AG09319 (cell line): Measurements from ENCODE around the gene SLC29A4.

Experiments used
- DNase-seq: peaks from one replicate; pipeline ENCODE4 v3.0.0-alpha.2; 2010; ENCODE audit warnings: low read depth; ENCODE audit errors: extremely low read depth
- TF ChIP-seq, protein P1 (sequence below): IDR thresholded peaks from 2 replicates; pipeline ENCODE4 v1.5.1; 2011; ENCODE audit warnings: low read depth, mild to moderate bottlenecking, inconsistent platforms, low read length, moderate library complexity

SLC29A4 gene

DNA sequence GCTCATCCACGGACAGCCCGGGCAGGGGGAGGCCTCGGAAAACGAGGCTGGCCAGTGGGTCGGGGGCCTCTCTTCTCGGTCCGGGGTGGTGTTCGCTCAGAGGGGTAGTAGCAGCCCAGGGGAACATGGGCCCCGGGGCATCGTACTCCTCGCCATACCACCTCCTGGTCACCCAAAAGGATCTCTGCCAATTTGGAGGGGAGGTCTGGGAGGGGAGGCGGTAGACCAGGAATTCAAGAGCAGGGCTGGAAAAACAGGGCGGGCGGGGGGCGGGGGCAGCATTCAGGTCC lies 67.4 kb downstream of the SLC29A4 start:
- no peak for DNase-seq
- TF ChIP-seq, protein P1, sequence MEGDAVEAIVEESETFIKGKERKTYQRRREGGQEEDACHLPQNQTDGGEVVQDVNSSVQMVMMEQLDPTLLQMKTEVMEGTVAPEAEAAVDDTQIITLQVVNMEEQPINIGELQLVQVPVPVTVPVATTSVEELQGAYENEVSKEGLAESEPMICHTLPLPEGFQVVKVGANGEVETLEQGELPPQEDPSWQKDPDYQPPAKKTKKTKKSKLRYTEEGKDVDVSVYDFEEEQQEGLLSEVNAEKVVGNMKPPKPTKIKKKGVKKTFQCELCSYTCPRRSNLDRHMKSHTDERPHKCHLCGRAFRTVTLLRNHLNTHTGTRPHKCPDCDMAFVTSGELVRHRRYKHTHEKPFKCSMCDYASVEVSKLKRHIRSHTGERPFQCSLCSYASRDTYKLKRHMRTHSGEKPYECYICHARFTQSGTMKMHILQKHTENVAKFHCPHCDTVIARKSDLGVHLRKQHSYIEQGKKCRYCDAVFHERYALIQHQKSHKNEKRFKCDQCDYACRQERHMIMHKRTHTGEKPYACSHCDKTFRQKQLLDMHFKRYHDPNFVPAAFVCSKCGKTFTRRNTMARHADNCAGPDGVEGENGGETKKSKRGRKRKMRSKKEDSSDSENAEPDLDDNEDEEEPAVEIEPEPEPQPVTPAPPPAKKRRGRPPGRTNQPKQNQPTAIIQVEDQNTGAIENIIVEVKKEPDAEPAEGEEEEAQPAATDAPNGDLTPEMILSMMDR, result no peak

DNA sequence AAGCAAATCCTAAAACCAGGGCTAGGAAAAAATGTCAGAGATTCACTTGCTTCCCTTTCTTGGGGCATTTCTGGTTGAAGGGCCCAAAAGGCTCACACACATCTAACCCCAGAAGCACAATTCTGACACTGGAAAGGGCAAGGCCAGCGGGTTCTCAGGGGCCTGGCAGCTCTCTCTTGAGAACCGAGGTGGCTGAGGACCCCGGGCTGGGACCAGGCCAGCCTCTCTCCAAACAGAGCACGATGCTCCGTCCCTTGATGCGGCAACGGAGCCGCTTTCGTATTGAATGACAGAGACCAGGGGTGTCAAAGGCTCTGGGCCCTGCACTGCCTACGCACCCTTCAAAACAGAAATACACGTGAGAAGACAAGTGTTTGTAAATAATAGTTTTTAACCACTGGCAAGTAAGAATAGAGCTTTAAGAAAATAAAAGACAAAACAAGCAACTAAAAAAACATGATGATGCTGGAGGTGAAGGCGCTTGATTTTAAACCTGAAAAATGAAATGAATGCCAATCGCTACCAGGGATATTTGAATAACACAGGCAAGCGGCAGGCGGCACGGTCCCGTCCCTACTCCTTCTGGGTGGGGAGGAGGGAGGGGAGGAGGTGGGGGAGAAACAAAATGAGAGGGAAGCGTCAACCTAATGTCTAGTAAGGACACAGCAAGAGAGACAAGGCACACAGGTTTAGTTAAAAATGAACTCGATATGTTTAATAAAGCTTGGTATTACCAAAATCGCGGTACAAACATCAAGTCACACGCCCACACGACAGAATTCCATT lies 68.0 kb downstream of the SLC29A4 start:
- DNase-seq, result no peak
- TF ChIP-seq, protein P1, result no peak

DNA sequence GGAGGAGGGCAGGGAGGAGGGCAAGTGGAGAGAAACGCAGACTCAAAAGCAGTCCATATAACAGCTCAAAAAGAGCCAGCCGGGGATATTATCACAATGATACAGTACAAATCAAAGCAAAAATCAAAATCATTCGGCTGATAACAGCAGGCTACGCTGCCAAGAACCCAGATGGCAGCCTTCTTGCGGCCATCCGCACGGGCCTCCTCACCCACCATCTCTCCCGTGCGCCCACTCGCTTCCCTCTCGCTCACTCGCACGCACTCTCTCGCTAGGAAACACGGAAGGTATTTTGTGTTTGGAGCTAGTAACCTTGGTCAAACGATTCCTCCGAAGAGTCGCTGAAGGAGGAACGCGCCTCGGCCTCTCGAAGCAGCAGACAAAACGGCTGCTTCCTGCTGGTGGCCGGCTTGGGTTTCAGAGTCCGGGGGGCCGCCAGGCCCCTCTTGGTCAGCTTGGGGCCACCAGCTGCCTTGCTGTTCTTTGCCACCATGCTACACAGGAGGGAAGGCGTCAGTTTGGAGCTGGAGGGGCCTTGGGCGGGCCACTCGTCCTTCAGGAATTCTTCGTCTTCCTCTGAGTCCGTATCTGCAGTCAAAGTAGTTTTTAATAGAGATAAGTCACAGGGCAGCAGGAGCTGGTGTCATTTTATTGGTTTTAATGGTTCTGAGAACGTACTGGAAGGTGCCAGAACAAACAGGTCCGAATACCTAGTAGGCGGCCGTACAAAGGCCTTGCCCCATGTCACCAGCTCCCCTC lies 68.9 kb downstream of the SLC29A4 start:
- no peak for DNase-seq
- TF ChIP-seq, protein P1, result no peak

DNA sequence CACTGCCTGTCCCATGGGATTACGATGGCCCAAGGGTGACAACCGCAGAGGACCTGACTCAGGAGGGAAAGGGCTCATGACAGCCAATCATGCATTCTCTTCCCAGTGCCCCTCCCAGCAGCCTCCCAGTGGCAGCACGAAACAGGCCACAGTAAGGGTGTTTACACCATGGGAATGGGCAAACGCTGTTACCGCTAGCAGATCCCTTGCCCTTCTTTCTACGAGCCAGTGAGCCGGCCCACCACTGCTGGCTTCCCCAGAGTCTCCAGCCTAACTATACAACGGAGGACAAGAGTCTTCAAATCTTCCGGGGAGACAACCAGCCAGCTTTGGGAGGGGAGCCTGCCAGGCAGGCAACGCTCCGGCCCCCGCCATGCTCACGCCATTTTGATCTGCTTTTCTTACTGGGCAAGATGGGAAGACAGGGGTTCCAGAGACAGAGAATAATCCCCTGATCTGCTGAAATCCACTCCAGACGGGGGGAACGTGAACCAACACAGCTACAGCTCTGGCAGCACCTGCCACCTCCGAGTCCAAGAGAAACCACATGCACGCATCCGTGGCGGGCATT lies 69.8 kb downstream of the SLC29A4 start:
- no peak for DNase-seq
- TF ChIP-seq, protein P1, result no peak

DNA sequence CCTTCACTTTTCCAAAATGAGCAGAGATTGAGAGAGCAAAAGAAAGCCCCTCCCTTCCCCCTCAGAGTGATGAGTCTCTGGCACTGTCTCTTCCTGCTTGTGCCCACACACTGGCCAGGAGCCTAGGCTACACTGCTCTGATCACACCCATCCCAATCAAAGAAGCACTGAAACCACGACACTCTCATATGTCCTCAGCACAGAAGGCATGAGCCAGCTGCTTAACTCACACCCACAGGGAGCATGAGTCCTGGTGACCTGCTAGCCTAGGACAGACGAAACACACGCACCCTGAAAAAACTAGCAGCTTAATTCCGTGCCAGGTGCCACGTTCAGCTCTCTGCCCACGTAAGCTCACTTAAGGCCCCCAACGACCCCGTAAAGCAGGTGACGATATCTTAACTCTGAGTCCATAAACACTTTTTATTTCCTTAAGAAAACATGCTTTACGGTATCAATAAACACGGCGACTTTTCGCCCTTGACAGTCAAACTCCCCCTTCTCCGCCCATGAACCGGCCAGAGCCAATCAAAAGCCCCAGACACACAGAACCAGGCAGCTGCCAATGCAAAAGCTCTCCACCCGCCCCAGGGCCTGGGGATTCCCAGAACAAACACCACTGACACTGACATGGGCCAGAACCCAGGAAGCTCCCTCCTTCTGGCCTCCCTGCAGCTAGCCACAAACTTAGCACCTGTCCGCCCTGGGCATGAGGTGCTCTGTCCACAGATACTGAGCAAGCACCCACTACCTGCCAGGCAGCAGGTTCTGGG lies 71.9 kb downstream of the SLC29A4 start:
- DNase-seq, result no peak
- TF ChIP-seq, protein P1, result no peak
